GM06990 (cell line): ENCODE measurements around the gene CLSTN2.

Source experiments
- DNase-seq: peaks from one replicate; pipeline ENCODE4 v3.0.0-alpha.2; 2011; ENCODE audit not compliant: insufficient read length; ENCODE audit errors: extremely low read depth
- H3K27me3 ChIP-seq: replicated peaks from 2 replicates; pipeline ENCODE4 v1.6.0; 2011; ENCODE audit warnings: low read length; ENCODE audit not compliant: control insufficient read depth, insufficient read depth
- H3K36me3 ChIP-seq: 2 replicates; pipeline ENCODE4 v1.5.1; 2011; ENCODE audit warnings: low read length; ENCODE audit not compliant: control insufficient read depth, insufficient read depth
- H3K4me3 ChIP-seq: replicated peaks from 2 replicates; pipeline ENCODE4 v1.5.1; 2011; ENCODE audit warnings: low read depth, mild to moderate bottlenecking, control low read depth, low read length
- TF ChIP-seq, protein P1 (sequence below): IDR thresholded peaks from 2 replicates; pipeline ENCODE4 v1.5.1; 2011; ENCODE audit warnings: low read length, control low read depth, mild to moderate bottlenecking, inconsistent platforms; ENCODE audit not compliant: insufficient read depth, poor library complexity, severe bottlenecking

CLSTN2 gene

DNA sequence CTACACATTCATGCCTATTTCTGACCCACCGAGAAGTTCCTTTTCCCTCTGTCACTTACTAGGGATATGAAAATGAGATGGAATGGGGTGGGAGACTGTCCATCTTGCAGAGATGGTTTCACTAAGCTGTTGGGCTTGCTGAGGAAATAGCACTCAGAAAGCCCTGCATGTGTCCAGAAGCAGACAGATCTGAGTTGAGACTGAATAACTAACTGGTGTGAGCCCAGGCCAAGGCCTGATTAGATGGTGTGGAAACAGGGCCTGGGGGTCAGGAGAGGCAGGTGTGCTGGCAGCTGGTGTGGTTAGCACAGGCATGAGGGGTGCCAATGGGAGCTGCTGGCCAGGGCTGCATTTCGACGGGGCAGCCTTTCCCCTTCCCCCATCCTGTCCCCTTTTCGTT, 72.1 kb downstream of the CLSTN2 start:
- TF ChIP-seq, protein P1, sequence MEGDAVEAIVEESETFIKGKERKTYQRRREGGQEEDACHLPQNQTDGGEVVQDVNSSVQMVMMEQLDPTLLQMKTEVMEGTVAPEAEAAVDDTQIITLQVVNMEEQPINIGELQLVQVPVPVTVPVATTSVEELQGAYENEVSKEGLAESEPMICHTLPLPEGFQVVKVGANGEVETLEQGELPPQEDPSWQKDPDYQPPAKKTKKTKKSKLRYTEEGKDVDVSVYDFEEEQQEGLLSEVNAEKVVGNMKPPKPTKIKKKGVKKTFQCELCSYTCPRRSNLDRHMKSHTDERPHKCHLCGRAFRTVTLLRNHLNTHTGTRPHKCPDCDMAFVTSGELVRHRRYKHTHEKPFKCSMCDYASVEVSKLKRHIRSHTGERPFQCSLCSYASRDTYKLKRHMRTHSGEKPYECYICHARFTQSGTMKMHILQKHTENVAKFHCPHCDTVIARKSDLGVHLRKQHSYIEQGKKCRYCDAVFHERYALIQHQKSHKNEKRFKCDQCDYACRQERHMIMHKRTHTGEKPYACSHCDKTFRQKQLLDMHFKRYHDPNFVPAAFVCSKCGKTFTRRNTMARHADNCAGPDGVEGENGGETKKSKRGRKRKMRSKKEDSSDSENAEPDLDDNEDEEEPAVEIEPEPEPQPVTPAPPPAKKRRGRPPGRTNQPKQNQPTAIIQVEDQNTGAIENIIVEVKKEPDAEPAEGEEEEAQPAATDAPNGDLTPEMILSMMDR, result no peak
- H3K36me3 ChIP-seq, result no peaks in the 10 kb centered on the region
- H3K27me3 ChIP-seq, result no peaks in the 10 kb centered on the region
- no peak overlapping the region for H3K4me3 ChIP-seq
- DNase-seq, result no peak

DNA sequence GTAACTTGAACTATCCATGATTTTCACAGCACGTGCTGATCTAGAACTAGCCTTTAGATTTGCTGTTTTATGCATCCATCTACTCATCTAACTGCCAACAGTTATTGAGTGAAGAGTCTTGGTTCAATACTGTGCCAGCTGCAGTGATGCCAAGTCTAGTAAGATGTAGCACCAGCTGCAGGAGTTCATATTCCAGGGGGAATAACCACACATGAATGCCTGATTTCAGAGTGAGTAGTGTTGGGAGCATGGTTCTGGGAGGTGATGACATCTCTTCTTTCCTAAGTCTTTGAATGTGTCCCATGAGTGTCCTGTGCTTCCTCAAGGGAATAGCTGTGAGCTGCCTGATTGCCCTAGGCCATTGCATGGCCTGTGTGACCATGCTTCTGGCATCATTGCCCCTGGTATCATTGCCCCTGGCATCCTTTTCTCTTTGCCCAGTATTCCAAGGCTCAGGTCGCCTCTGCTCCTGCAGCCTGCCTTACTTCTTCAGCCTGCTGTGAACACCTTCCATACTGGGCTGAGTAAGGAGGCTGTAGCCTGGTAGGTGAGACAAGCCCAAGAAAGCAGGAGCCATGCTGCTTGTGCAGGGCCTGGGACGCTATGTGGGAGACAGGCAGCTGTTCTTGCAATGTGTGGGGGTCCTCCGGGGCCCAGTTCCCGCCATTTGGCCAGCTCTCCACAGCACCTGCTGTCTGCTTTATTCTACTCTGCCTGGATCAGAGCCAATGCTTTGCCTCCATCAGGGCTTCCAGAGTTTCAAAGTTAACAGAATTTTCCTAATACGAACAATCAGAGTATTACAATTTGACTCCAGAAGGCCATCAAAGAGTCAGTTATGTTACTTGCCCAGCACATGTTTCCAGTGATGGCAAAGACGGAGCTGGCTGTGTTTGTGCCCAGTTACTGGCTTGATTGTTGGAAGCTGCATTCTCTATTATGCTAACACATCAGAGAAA, 73.2 kb downstream of the CLSTN2 start:
- no peak overlapping the region for H3K4me3 ChIP-seq
- H3K27me3 ChIP-seq, result no peaks in the 10 kb centered on the region
- H3K36me3 ChIP-seq, result no peaks in the 10 kb centered on the region
- TF ChIP-seq, protein P1, result no peak
- DNase-seq, result no peak

DNA sequence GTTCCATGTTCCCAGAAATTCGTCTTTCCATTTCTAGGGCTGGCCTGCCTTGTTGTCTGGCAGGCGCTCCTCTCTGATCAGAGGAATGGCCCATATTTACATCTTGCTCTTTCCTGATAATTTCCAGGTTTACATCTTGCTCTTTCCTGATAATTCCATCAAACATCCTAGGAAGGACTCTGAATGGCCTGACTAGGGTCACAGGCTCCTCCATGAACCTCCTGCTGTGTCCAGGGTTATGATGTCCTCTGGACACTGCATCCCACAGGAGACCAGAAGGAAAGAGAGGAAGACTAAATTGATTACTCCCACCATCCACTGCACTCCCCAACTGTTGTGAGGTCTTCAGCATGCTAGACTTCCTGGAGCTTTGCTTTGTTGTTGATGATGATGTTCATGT, 75.4 kb downstream of the CLSTN2 start:
- H3K27me3 ChIP-seq, result no peaks in the 10 kb centered on the region; the same call in 1 of the 2 replicates
- TF ChIP-seq, protein P1, result no peak
- H3K36me3 ChIP-seq, result no peaks in the 10 kb centered on the region
- H3K4me3 ChIP-seq, result no peak overlapping the region
- no peak for DNase-seq

DNA sequence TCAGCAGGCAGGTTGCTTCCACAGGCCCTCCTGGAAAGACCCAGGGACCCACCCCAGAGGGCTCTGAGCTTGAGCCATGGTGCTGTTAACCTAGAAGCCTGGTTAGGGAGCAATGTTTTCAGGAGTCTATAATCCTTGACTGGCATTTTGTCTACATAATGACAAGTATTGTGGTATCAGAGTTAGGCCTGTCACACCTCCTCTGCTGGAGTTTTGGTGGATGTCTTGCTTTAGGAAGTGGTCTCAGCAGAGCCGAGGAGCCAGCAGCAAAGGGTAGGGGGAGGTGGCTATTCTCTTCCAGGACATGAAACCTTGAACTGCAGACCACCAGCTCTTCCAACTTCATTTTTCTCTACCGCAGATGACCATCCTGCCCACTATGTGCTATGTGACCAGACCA, 76.1 kb downstream of the CLSTN2 start:
- TF ChIP-seq, protein P1, result no peak
- DNase-seq, result no peak
- no peaks in the 10 kb centered on the region; the same call in 1 of the 2 replicates for H3K27me3 ChIP-seq
- H3K4me3 ChIP-seq, result no peak overlapping the region
- H3K36me3 ChIP-seq, result no peaks in the 10 kb centered on the region

DNA sequence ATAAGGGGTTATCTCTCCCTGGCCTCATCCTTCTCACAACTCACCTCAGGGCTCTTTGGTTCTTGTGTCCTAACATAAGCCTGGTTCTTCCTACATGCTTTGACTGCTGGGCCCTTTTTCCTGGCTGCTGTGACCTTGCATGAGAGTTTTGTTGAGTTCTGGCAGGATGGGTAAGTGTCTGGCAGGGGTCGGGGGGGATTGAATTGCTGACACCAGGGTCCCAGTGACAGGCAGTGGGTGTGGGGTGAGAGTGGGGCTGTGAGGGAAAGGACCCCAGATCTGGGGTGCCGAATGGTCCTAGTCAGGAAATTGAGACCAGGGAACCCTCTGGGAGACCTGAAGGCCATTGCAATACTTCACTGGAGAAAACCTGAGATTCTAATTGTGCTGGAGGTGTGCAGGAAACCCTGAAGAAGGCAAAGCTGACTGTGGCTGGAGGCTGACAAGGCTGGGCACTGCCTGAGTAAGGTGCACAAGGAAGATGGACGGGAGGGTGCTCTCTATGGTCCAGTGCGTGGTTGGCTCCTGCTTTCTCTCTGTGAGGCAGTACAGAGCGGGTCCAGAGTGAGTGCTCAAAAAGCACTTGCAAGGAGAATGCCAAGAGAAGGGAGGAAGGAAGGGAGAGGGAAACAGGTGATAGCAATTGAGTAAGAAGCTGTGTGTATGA, 76.8 kb downstream of the CLSTN2 start:
- H3K27me3 ChIP-seq, result no peaks in the 10 kb centered on the region; the same call in 1 of the 2 replicates
- no peak overlapping the region for H3K4me3 ChIP-seq
- DNase-seq, result no peak
- H3K36me3 ChIP-seq, result no peaks in the 10 kb centered on the region
- TF ChIP-seq, protein P1, result no peak
